ENCODE measurements around the gene C19orf81. TPM values are rescaled to one million over a fixed set of nuclear protein-coding genes. Genes with fewer than 3 reads are reported as not detected.
A peak's percentile ranks its signal among the peaks of the same experiment; 100 is the strongest.

Gene C19orf81
- total and polyA plus RNA-seq, 9 of the 15 experiments (the other 6 are each of a cell fraction or from before 2014, with no cell fraction given) = 2.5 to 42.9 (median 33.0) TPM; not detected in 4

DNA sequence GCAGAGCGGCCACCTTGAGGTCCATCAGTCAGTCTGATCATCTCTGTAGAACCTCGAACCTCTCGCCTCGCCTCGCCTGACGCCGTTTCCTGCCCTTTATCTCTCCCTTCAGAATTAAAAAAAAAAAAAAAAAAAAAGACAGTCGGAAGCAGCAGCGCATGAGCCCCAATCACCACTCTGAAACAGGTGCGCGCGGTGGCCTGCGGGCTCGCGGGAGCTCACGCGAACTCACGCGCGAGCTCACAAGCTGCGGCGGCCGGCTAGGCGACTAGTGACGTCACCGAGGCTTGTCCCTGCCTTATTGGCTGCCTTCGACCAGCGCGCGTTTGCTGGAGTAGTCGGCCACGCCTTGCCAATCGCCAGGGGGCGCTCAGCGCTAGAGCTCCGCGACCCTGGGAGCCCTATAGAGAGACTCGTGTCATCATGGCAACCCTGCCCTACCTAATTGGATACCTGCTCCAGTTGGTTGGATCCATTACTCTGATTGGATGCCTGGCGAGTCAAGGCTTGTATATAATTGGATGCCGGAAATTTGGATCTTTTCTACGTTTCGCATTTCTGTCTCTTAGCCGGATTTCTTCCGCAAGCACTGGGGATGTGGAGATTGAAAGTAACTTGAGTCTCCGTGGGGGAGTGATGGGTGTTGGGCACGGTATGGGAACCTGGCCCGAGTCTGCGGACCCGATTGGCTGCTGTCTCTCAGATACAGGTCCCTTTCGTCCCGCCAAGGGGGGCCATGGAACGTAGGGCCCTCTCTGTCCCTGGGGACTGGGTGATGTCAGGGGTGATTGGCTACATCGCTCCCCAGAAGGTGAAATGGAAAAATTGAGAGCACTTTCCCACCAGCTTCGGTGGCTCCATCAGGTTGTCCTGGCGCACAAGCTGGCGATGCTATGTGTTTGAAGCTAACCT is 41.1 kb upstream of the C19orf81 start (continued):
- TF ChIP-seq, protein P1, sequence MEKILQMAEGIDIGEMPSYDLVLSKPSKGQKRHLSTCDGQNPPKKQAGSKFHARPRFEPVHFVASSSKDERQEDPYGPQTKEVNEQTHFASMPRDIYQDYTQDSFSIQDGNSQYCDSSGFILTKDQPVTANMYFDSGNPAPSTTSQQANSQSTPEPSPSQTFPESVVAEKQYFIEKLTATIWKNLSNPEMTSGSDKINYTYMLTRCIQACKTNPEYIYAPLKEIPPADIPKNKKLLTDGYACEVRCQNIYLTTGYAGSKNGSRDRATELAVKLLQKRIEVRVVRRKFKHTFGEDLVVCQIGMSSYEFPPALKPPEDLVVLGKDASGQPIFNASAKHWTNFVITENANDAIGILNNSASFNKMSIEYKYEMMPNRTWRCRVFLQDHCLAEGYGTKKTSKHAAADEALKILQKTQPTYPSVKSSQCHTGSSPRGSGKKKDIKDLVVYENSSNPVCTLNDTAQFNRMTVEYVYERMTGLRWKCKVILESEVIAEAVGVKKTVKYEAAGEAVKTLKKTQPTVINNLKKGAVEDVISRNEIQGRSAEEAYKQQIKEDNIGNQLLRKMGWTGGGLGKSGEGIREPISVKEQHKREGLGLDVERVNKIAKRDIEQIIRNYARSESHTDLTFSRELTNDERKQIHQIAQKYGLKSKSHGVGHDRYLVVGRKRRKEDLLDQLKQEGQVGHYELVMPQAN (IDR thresholded peaks at IDR 0.05; ENCODE audit: borderline replicate concordance) = no peak; the same call in 1 of the 2 replicates
- TF ChIP-seq, protein P2, sequence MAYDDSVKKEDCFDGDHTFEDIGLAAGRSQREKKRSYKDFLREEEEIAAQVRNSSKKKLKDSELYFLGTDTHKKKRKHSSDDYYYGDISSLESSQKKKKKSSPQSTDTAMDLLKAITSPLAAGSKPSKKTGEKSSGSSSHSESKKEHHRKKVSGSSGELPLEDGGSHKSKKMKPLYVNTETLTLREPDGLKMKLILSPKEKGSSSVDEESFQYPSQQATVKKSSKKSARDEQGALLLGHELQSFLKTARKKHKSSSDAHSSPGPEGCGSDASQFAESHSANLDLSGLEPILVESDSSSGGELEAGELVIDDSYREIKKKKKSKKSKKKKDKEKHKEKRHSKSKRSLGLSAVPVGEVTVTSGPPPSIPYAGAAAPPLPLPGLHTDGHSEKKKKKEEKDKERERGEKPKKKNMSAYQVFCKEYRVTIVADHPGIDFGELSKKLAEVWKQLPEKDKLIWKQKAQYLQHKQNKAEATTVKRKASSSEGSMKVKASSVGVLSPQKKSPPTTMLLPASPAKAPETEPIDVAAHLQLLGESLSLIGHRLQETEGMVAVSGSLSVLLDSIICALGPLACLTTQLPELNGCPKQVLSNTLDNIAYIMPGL (CRISPR knock-in tag; IDR thresholded peaks at IDR 0.05) = no peak
- TF ChIP-seq ELF2 (CRISPR knock-in tag; IDR thresholded peaks at IDR 0.05) (no peak), TEAD2 (tag; IDR thresholded peaks at IDR 0.05) (no peak), GATAD2B (IDR thresholded peaks at IDR 0.05; ENCODE audit: borderline replicate concordance) (no peak), CEBPB (tag; IDR thresholded peaks at IDR 0.05) (no peak), PHF21A (IDR thresholded peaks at IDR 0.05; ENCODE audit: borderline replicate concordance, low read depth) (no peak), HLTF (IDR thresholded peaks at IDR 0.05) (no peak), GABPB2 (CRISPR knock-in tag; conservative IDR thresholded peaks at IDR 0.05) (no peak), STAG1 (CRISPR knock-in tag; IDR thresholded peaks at IDR 0.05; ENCODE audit: borderline replicate concordance) (no peak), ZNF507 (tag; conservative IDR thresholded peaks at IDR 0.05) (no peak), ZNF431 (CRISPR knock-in tag; IDR thresholded peaks at IDR 0.05) (no peak), ZNF699 (CRISPR knock-in tag; IDR thresholded peaks at IDR 0.05; ENCODE audit: insufficient replicate concordance) (no peak), RFX7 (CRISPR knock-in tag; IDR thresholded peaks at IDR 0.05) (no peak), ZC3H11A (IDR thresholded peaks at IDR 0.05; ENCODE audit: low read depth, low read length) (0 out of 2 replicates have a peak, but pooled peaks have one; percentile 40), MBD2 (IDR thresholded peaks at IDR 0.05; ENCODE audit: borderline replicate concordance, low read depth) (no peak; the same call in 1 of the 2 replicates), CBFB (CRISPR knock-in tag; IDR thresholded peaks at IDR 0.05) (no peak), SMARCA5 (IDR thresholded peaks at IDR 0.05) (no peak), SMARCA4 (IDR thresholded peaks at IDR 0.05) (no peak)
- TF ChIP-seq, protein P3, sequence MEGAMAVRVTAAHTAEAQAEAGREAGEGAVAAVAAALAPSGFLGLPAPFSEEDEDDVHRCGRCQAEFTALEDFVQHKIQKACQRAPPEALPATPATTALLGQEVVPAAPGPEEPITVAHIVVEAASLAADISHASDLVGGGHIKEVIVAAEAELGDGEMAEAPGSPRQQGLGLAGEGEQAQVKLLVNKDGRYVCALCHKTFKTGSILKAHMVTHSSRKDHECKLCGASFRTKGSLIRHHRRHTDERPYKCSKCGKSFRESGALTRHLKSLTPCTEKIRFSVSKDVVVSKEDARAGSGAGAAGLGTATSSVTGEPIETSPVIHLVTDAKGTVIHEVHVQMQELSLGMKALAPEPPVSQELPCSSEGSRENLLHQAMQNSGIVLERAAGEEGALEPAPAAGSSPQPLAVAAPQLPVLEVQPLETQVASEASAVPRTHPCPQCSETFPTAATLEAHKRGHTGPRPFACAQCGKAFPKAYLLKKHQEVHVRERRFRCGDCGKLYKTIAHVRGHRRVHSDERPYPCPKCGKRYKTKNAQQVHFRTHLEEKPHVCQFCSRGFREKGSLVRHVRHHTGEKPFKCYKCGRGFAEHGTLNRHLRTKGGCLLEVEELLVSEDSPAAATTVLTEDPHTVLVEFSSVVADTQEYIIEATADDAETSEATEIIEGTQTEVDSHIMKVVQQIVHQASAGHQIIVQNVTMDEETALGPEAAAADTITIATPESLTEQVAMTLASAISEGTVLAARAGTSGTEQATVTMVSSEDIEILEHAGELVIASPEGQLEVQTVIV (CRISPR knock-in tag; IDR thresholded peaks at IDR 0.05; ENCODE audit: borderline replicate concordance) = no peak
- TF ChIP-seq, protein P4, sequence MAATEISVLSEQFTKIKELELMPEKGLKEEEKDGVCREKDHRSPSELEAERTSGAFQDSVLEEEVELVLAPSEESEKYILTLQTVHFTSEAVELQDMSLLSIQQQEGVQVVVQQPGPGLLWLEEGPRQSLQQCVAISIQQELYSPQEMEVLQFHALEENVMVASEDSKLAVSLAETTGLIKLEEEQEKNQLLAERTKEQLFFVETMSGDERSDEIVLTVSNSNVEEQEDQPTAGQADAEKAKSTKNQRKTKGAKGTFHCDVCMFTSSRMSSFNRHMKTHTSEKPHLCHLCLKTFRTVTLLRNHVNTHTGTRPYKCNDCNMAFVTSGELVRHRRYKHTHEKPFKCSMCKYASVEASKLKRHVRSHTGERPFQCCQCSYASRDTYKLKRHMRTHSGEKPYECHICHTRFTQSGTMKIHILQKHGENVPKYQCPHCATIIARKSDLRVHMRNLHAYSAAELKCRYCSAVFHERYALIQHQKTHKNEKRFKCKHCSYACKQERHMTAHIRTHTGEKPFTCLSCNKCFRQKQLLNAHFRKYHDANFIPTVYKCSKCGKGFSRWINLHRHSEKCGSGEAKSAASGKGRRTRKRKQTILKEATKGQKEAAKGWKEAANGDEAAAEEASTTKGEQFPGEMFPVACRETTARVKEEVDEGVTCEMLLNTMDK (IDR thresholded peaks at IDR 0.05; ENCODE audit: borderline replicate concordance, insufficient read depth, low read depth, low read length, poor library complexity, severe bottlenecking) = peak; percentile 89

Measured in K562 (cell line).